ENCODE measurements around the gene MAPKAP1. TPM values are rescaled to one million over a fixed set of nuclear protein-coding genes. Genes with fewer than 3 reads are reported as not detected.

Gene MAPKAP1
- total RNA-seq, 2 donors from 2014 or later: 73.4 to 81.5 TPM

- H3K36me3 ChIP-seq: peaks cover 8% of the 10 kb centered on the region
- ATAC-seq (ENCODE audit: insufficient number of reproducible peaks, low FRiP score, low read depth): no peak
- TF ChIP-seq CTCF (IDR thresholded peaks at IDR 0.05): no peak
- H3K9me3 ChIP-seq: no peaks in the 10 kb centered on the region
- DNase-seq (ENCODE audit: low spot score): no peak
- H3K4me1 ChIP-seq (ENCODE audit: control insufficient read depth in 1 of 2, low read depth in 2 of 2): peaks cover 11 to 17% of the 10 kb centered on the region in 2 donors
- H3K27me3 ChIP-seq (replicated peaks; ENCODE audit: insufficient read depth): no peaks in the 10 kb centered on the region
- H3K27ac ChIP-seq: no peak overlapping the region
- H3K4me3 ChIP-seq: no peak overlapping the region
Observed at GRCh38 chr9:125477089-125477544, 229.9 kb downstream of the MAPKAP1 start.

GRCh38 chr9:125476645-125477044 lies 230.4 kb downstream of the MAPKAP1 start:
- no peaks in the 10 kb centered on the region for H3K27me3 ChIP-seq (replicated peaks; ENCODE audit: insufficient read depth)
- DNase-seq (ENCODE audit: low spot score) (no peak), ATAC-seq (ENCODE audit: insufficient number of reproducible peaks, low FRiP score, low read depth) (no peak)
- peaks cover 11 to 19% of the 10 kb centered on the region in 2 donors for H3K4me1 ChIP-seq (ENCODE audit: control insufficient read depth in 1 of 2, low read depth in 2 of 2)
- H3K27ac ChIP-seq: no peak overlapping the region
- no peaks in the 10 kb centered on the region for H3K9me3 ChIP-seq
- H3K36me3 ChIP-seq: peaks cover 6% of the 10 kb centered on the region
- no peak for TF ChIP-seq CTCF (IDR thresholded peaks at IDR 0.05)
- H3K4me3 ChIP-seq: no peak overlapping the region

- H3K27ac ChIP-seq: no peak overlapping the region
- no peak overlapping the region for H3K4me3 ChIP-seq
- H3K27me3 ChIP-seq (replicated peaks; ENCODE audit: insufficient read depth): no peaks in the 10 kb centered on the region
- peaks cover 3% of the 10 kb centered on the region for H3K36me3 ChIP-seq
- no peak for DNase-seq (ENCODE audit: low spot score)
- H3K4me1 ChIP-seq (ENCODE audit: control insufficient read depth in 1 of 2, low read depth in 2 of 2): peaks cover 11 to 19% of the 10 kb centered on the region in 2 donors
- TF ChIP-seq CTCF (IDR thresholded peaks at IDR 0.05): no peak
- no peak for ATAC-seq (ENCODE audit: insufficient number of reproducible peaks, low FRiP score, low read depth)
- H3K9me3 ChIP-seq: no peaks in the 10 kb centered on the region
Observed at GRCh38 chr9:125475385-125475784, 231.6 kb downstream of the MAPKAP1 start.

- no peak for ATAC-seq (ENCODE audit: insufficient number of reproducible peaks, low FRiP score, low read depth)
Observed at GRCh38 chr9:125472926-125473701, 233.9 kb downstream of the MAPKAP1 start.

GRCh38 chr9:125472562-125472925 lies 234.5 kb downstream of the MAPKAP1 start:
- no peaks in the 10 kb centered on the region for H3K36me3 ChIP-seq
- peaks cover 11 to 19% of the 10 kb centered on the region in 2 donors for H3K4me1 ChIP-seq (ENCODE audit: control insufficient read depth in 1 of 2, low read depth in 2 of 2)
- H3K9me3 ChIP-seq: no peaks in the 10 kb centered on the region
- H3K4me3 ChIP-seq: no peak overlapping the region
- no peak for TF ChIP-seq CTCF (IDR thresholded peaks at IDR 0.05)
- no peak for ATAC-seq (ENCODE audit: insufficient number of reproducible peaks, low FRiP score, low read depth)
- no peak overlapping the region for H3K27ac ChIP-seq
- no peaks in the 10 kb centered on the region for H3K27me3 ChIP-seq (replicated peaks; ENCODE audit: insufficient read depth)
- no peak for DNase-seq (ENCODE audit: low spot score)

More at GRCh38 chr9:125472926-125473701, 233.9 kb downstream of the MAPKAP1 start:
- no peak overlapping the region for H3K27ac ChIP-seq
- no peak for TF ChIP-seq CTCF (IDR thresholded peaks at IDR 0.05)
- H3K27me3 ChIP-seq (replicated peaks; ENCODE audit: insufficient read depth): no peaks in the 10 kb centered on the region
- H3K36me3 ChIP-seq: peaks cover 3% of the 10 kb centered on the region
- H3K4me3 ChIP-seq: no peak overlapping the region
- no peaks in the 10 kb centered on the region for H3K9me3 ChIP-seq
- DNase-seq (ENCODE audit: low spot score): no peak
- peaks cover 11 to 19% of the 10 kb centered on the region in 2 donors for H3K4me1 ChIP-seq (ENCODE audit: control insufficient read depth in 1 of 2, low read depth in 2 of 2)

All from thoracic aorta (tissue), 2 donors.